OCI-LY3 (cell line): ENCODE results near the gene RAB40A.

Experiments used
- CTCF ChIP-seq: fragments of 200-600, 300-600 bp; sonication (generic); IDR thresholded peaks from 2 replicates; pipeline ENCODE4 v1.5.1; 2014; ENCODE audit warnings: antibody characterized with exemption, low read length, low read depth
- EZH2phosphoT487 ChIP-seq: fragments of 200-600 bp; shearing (Covaris generic); IDR thresholded peaks from 2 replicates; pipeline ENCODE4 v1.6.1; 2018; ENCODE audit warnings: antibody characterized with exemption, mixed run types, low read depth

GRCh38 chrX:103513476-103514108 is 5.7 kb downstream of the RAB40A start:
- TF ChIP-seq CTCF (no peak), EZH2phosphoT487 (no peak)
